H4 (cell line): ENCODE results near the gene BHLHE40. TPM values are rescaled to one million over a fixed set of nuclear protein-coding genes. Genes with fewer than 3 reads are reported as not detected.

Experiments used
- DNase-seq: peaks from one replicate; pipeline ENCODE4 v3.0.0-alpha.2; 2015; ENCODE audit warnings: low spot score
- total RNA-seq: library from RNA; depleted of rRNA; stranded (reverse); fragments of >200 nt; shearing (Covaris generic); gene quantifications from 2 replicates; pipeline ENCODE4 v1.2.3, GENCODE V29; 2014

The BHLHE40 gene
- total RNA-seq, 1 experiment from 2014 or later, result 38.3 TPM

GRCh38 chr3:5001135-5001534 lies 21.9 kb downstream of the BHLHE40 start:
- no peak for DNase-seq

GRCh38 chr3:5001805-5002173 lies 22.6 kb downstream of the BHLHE40 start:
- no peak for DNase-seq

- no peak for DNase-seq
Observed at GRCh38 chr3:5002174-5002870, 23.1 kb downstream of the BHLHE40 start.

GRCh38 chr3:5002871-5003247 lies 23.6 kb downstream of the BHLHE40 start:
- DNase-seq, result no peak

- DNase-seq, result no peak
Observed at GRCh38 chr3:5004319-5005152, 25.3 kb downstream of the BHLHE40 start.

GRCh38 chr3:5005367-5005766 lies 26.1 kb downstream of the BHLHE40 start:
- DNase-seq, result no peak

- no peak for DNase-seq
Observed at GRCh38 chr3:5006755-5007202, 27.5 kb downstream of the BHLHE40 start.

- no peak for DNase-seq
Observed at GRCh38 chr3:5007873-5008272, 28.6 kb downstream of the BHLHE40 start.

- DNase-seq, result no peak
Observed at GRCh38 chr3:5009506-5010109, 30.4 kb downstream of the BHLHE40 start.

- DNase-seq, result no peak
Observed at GRCh38 chr3:5010140-5010539, 30.9 kb downstream of the BHLHE40 start.

- DNase-seq, result no peak
Observed at GRCh38 chr3:5010706-5011554, 31.7 kb downstream of the BHLHE40 start.

- no peak for DNase-seq
Observed at GRCh38 chr3:5011555-5012256, 32.5 kb downstream of the BHLHE40 start.

- DNase-seq, result no peak
Observed at GRCh38 chr3:5012367-5012766, 33.1 kb downstream of the BHLHE40 start.

GRCh38 chr3:5013021-5013906 lies 34.0 kb downstream of the BHLHE40 start:
- peak; percentile 53 for DNase-seq

GRCh38 chr3:5014391-5014790 lies 35.2 kb downstream of the BHLHE40 start:
- DNase-seq, result no peak

- no peak for DNase-seq
Observed at GRCh38 chr3:5015056-5015455, 35.8 kb downstream of the BHLHE40 start.

GRCh38 chr3:5016211-5017161 lies 37.2 kb downstream of the BHLHE40 start:
- DNase-seq, result peak; percentile 71

GRCh38 chr3:5017925-5018531 lies 38.8 kb downstream of the BHLHE40 start:
- peak; percentile 69 for DNase-seq
